ENCODE data around the gene RPLP2. TPM values are rescaled to one million over a fixed set of nuclear protein-coding genes. Genes with fewer than 3 reads are reported as not detected.

Gene RPLP2
- total RNA-seq, 1 donor: 99.4 TPM

- DNase-seq (ENCODE audit: low read depth): peak; percentile 49
- no peak for TF ChIP-seq CTCF (IDR thresholded peaks at IDR 0.05; ENCODE audit: insufficient read depth, low read length)
- peak overlapping the region; percentile 48 for H3K4me3 ChIP-seq (ENCODE audit: low read depth, low read length)
Observed at GRCh38 chr11:774873-775592, 34.7 kb upstream of the RPLP2 start.

- H3K4me3 ChIP-seq (ENCODE audit: low read depth, low read length): peak overlapping the region; percentile 85
- no peak for DNase-seq (ENCODE audit: low read depth)
- no peak for TF ChIP-seq CTCF (IDR thresholded peaks at IDR 0.05; ENCODE audit: insufficient read depth, low read length)
Observed at GRCh38 chr11:776263-776560, 33.6 kb upstream of the RPLP2 start.

GRCh38 chr11:776561-777287 is 33.0 kb upstream of the RPLP2 start:
- TF ChIP-seq CTCF (IDR thresholded peaks at IDR 0.05; ENCODE audit: insufficient read depth, low read length): no peak
- peak overlapping the region; percentile 85 for H3K4me3 ChIP-seq (ENCODE audit: low read depth, low read length)
- DNase-seq (ENCODE audit: low read depth): no peak

GRCh38 chr11:777288-778255 is 32.2 kb upstream of the RPLP2 start, which contains the start of gene GATD1:
Gene GATD1 (minus strand): TSS chr11:777487. CDS start chr11:777462, 25 bp downstream.
- H3K4me3 ChIP-seq (ENCODE audit: low read depth, low read length): peak within 1 kb of the TSS; percentile 85
- TF ChIP-seq CTCF (IDR thresholded peaks at IDR 0.05; ENCODE audit: insufficient read depth, low read length): no peak
- peak; percentile 78 for DNase-seq (ENCODE audit: low read depth)

- TF ChIP-seq CTCF (IDR thresholded peaks at IDR 0.05; ENCODE audit: insufficient read depth, low read length): no peak
- no peak for DNase-seq (ENCODE audit: low read depth)
- H3K4me3 ChIP-seq (ENCODE audit: low read depth, low read length): no peak overlapping the region
Observed at GRCh38 chr11:778976-779954, 30.5 kb upstream of the RPLP2 start.

Data from fibroblast of the aortic adventitia (primary cell).